PFSK-1 (cell line): Measurements from ENCODE around the gene LUM.

Experiments
- POLR2AphosphoS5 ChIP-seq: IDR thresholded peaks from 2 replicates; pipeline ENCODE4 v1.6.1; 2012; ENCODE audit warnings: low read depth, mild to moderate bottlenecking, control low read depth, low read length, moderate library complexity
- SIN3A ChIP-seq: IDR thresholded peaks from 2 replicates; pipeline ENCODE4 v1.6.1; 2012; ENCODE audit warnings: mild to moderate bottlenecking, low read length, moderate library complexity, borderline replicate concordance; ENCODE audit not compliant: insufficient read depth

- TF ChIP-seq POLR2AphosphoS5 (no peak), SIN3A (no peak)
These were observed 28.0 kb upstream of the LUM start for GRCh38 chr12:91139286-91139685.
